Fibroblast of lung (primary cell): ENCODE data around the gene TTC9C. TPM values are rescaled to one million over a fixed set of nuclear protein-coding genes. Genes with fewer than 3 reads are reported as not detected.
"Not testable (repeated sequence)": the region's sequence is repeated elsewhere in the genome, so short reads cannot be mapped to it uniquely, and the experiment has no call there.

Source experiments
- DNase-seq, 2 donors: peaks; one replicate each; pipeline versions ENCODE4 v3.0.0 to v3.0.0-alpha.2; 2010; ENCODE audit warnings: low read depth in 2 of 2
- H2AFZ ChIP-seq: 2 replicates; pipeline ENCODE4 v1.5.1; 2012; ENCODE audit warnings: low read length, control low read depth, inconsistent platforms
- H3K27ac ChIP-seq: 2 replicates; pipeline ENCODE4 v1.5.1; 2011; ENCODE audit warnings: low read length, control low read depth; ENCODE audit not compliant: insufficient read depth
- H3K27me3 ChIP-seq: 2 replicates; pipeline ENCODE4 v1.5.1; 2011; ENCODE audit warnings: mild to moderate bottlenecking, low read length; ENCODE audit not compliant: control insufficient read depth, insufficient read depth
- H3K36me3 ChIP-seq: 2 replicates; pipeline ENCODE4 v1.5.1; 2011; ENCODE audit warnings: low read length; ENCODE audit not compliant: control insufficient read depth, insufficient read depth
- H3K4me1 ChIP-seq: 2 replicates; pipeline ENCODE4 v1.5.1; 2011; ENCODE audit warnings: low read length; ENCODE audit not compliant: control insufficient read depth, insufficient read depth; ENCODE audit errors: extremely low read depth
- H3K4me2 ChIP-seq: 2 replicates; pipeline ENCODE4 v1.5.1; 2011; ENCODE audit warnings: low read length, control low read depth; ENCODE audit not compliant: insufficient read depth; ENCODE audit errors: extremely low read depth
- H3K4me3 ChIP-seq, 4 experiments: fragments of 200-600 bp in 1 of 4; sonication (generic) in 1 of 4; replicated peaks in 1 of 4; 2 replicates each; pipeline ENCODE4 v1.5.1; 2011 to 2016; ENCODE audit warnings: low read length in 4 of 4, low read depth in 3 of 4, mild to moderate bottlenecking in 3 of 4, control low read depth in 2 of 4, inconsistent platforms in 1 of 4, mixed read lengths in 1 of 4; ENCODE audit not compliant: insufficient read depth in 1 of 4; ENCODE audit errors: control extremely low read depth in 1 of 4
- H3K79me2 ChIP-seq: 2 replicates; pipeline ENCODE4 v1.5.1; 2012; ENCODE audit warnings: mild to moderate bottlenecking, low read length, inconsistent platforms; ENCODE audit not compliant: control insufficient read depth, insufficient read depth
- H3K9ac ChIP-seq: 2 replicates; pipeline ENCODE4 v1.5.1; 2011; ENCODE audit warnings: mild to moderate bottlenecking, low read length, control low read depth; ENCODE audit not compliant: insufficient read depth
- H3K9me3 ChIP-seq: 2 replicates; pipeline ENCODE4 v1.5.1; 2012; ENCODE audit warnings: low read depth, low read length; ENCODE audit not compliant: control insufficient read depth, insufficient read depth
- H4K20me1 ChIP-seq: 2 replicates; pipeline ENCODE4 v1.5.1; 2011; ENCODE audit warnings: low read length; ENCODE audit not compliant: control insufficient read depth, insufficient read depth; ENCODE audit errors: extremely low read depth
- CTCF ChIP-seq, 2 donors: IDR thresholded peaks in 1 of 2; conservative IDR thresholded peaks in 1 of 2; 1 replicate in 1 of 2; 2 replicates in 1 of 2; pipeline ENCODE4 v1.5.1; 2011 to 2012; ENCODE audit warnings: low read length in 2 of 2, control low read depth in 1 of 2, inconsistent platforms in 1 of 2, low read depth in 1 of 2, mild to moderate bottlenecking in 1 of 2
- EZH2 ChIP-seq: IDR thresholded peaks from 2 replicates; pipeline ENCODE4 v1.5.1; 2012; ENCODE audit warnings: low read length, control low read depth, mild to moderate bottlenecking; ENCODE audit errors: missing control alignments
- polyA plus RNA-seq, 2 donors: library from polyadenylated mRNA; depleted of rRNA in 1 of 2; stranded (reverse) in 1 of 2; unstranded in 1 of 2; fragments of >200 nt; gene quantifications; 2 replicates each; pipeline ENCODE4 v1.2.1, GENCODE V29; 2011 to 2012; ENCODE audit warnings: missing spikeins in 1 of 2
- total RNA-seq: library from RNA; depleted of rRNA; stranded (reverse); fragments of >200 nt; gene quantifications from 2 replicates; pipeline ENCODE4 v1.2.1, GENCODE V29; 2014

TTC9C gene
- total and polyA plus RNA-seq, 2 donors (not counting 1 experiment from before 2014, with no cell fraction given), result 26.1 to 44.4 TPM

- H2AFZ ChIP-seq, result no peak overlapping the region
- H3K4me2 ChIP-seq, result no peak overlapping the region
- peak overlapping the region; percentile 85 for H3K9ac ChIP-seq
- H3K27me3 ChIP-seq, result no peaks in the 10 kb centered on the region
- no peak for TF ChIP-seq EZH2
- H3K9me3 ChIP-seq, result no peaks in the 10 kb centered on the region
- H3K4me1 ChIP-seq, result peaks cover 4% of the 10 kb centered on the region
- peaks cover 4% of the 10 kb centered on the region for H4K20me1 ChIP-seq
- H3K27ac ChIP-seq, result peak overlapping the region; percentile 92
- H3K79me2 ChIP-seq, result peaks cover 82% of the 10 kb centered on the region
- peaks cover 3% of the 10 kb centered on the region for H3K36me3 ChIP-seq
- no peak for DNase-seq
- peak overlapping the region; percentile 63 to 99 (median 94) for H3K4me3 ChIP-seq
These were observed 1.4 kb upstream of the TTC9C start for GRCh38 chr11:62726915-62727164.

GRCh38 chr11:62727165-62727871, 968 bp upstream of the TTC9C start, which contains the start of gene HNRNPUL2:
Gene HNRNPUL2, minus strand, starts transcription at chr11:62727457. Its CDS starts 301 bp downstream, at chr11:62727156.
- Histone ChIP-seq H3K9ac (peak within 1 kb of the TSS; percentile 85), H4K20me1 (peaks cover 4% of the 10 kb centered on the region), H3K27me3 (no peaks in the 10 kb centered on the region), H2AFZ (peak within 1 kb of the TSS; percentile 97), H3K9me3 (no peaks in the 10 kb centered on the region), H3K27ac (peak within 1 kb of the TSS; percentile 92), H3K4me3 (peak within 1 kb of the TSS; percentile 63 to 99 (median 94)), H3K4me1 (peaks cover 4% of the 10 kb centered on the region), H3K79me2 (peaks cover 77% of the 10 kb centered on the region), H3K36me3 (peaks cover 3% of the 10 kb centered on the region), H3K4me2 (peak within 1 kb of the TSS; percentile 96)
- TF ChIP-seq EZH2 (no peak), CTCF (conservative IDR thresholded peaks at IDR 0.05 in 1 of 2, IDR thresholded peaks at IDR 0.05 in 1 of 2; ENCODE audit: low read depth in 1 of 2, low read length in 2 of 2) (peak in 1 of 2 donors; percentile 10)
- peak; percentile 99 for DNase-seq

- no peak for TF ChIP-seq EZH2
- no peak for TF ChIP-seq CTCF (conservative IDR thresholded peaks at IDR 0.05 in 1 of 2, IDR thresholded peaks at IDR 0.05 in 1 of 2; ENCODE audit: low read depth in 1 of 2, low read length in 2 of 2)
- no peaks in the 10 kb centered on the region for H3K27me3 ChIP-seq
These were observed 465 bp upstream of the TTC9C start for GRCh38 chr11:62727872-62728170.

GRCh38 chr11:62730076-62730475, 1.8 kb downstream of the TTC9C start:
- not testable (repeated sequence) for H3K4me1 ChIP-seq, H3K9me3 ChIP-seq, H3K27ac ChIP-seq, H3K9ac ChIP-seq, H3K27me3 ChIP-seq, H2AFZ ChIP-seq, DNase-seq, H3K36me3 ChIP-seq, H4K20me1 ChIP-seq
- H3K79me2 ChIP-seq, result peaks cover 54% of the 10 kb centered on the region
- H3K4me3 ChIP-seq, result peak overlapping the region; percentile 60 to 99 (median 81)
- H3K4me2 ChIP-seq, result peak overlapping the region; percentile 89

More at GRCh38 chr11:62727872-62728170, 465 bp upstream of the TTC9C start:
- peaks cover 4% of the 10 kb centered on the region for H4K20me1 ChIP-seq
- peak overlapping the region; percentile 64 for H3K9ac ChIP-seq
- peak overlapping the region; percentile 97 for H2AFZ ChIP-seq
- peaks cover 2% of the 10 kb centered on the region for H3K36me3 ChIP-seq
- DNase-seq, result peak; percentile 96 to 98
- no peaks in the 10 kb centered on the region for H3K9me3 ChIP-seq
- peak overlapping the region; percentile 92 for H3K27ac ChIP-seq
- H3K4me3 ChIP-seq, result peak overlapping the region; percentile 60 to 99 (median 81)
- peaks cover 4% of the 10 kb centered on the region for H3K4me1 ChIP-seq
- peaks cover 72% of the 10 kb centered on the region for H3K79me2 ChIP-seq
- H3K4me2 ChIP-seq, result peak overlapping the region; percentile 96
